Thyroid gland (tissue), 4 donors: Measurements from ENCODE around the gene B4GALNT3. TPM values are rescaled to one million over a fixed set of nuclear protein-coding genes. Genes with fewer than 3 reads are reported as not detected.
"Not testable (repeated sequence)": the region's sequence is repeated elsewhere in the genome, so short reads cannot be mapped to it uniquely, and the experiment has no call there.

Experiments used
- DNase-seq, 2 donors: peaks; one replicate each; pipeline ENCODE4 v3.0.0-alpha.2; 2019
- H3K27ac ChIP-seq, 3 donors: fragments of 200-600 bp; sonication (generic); 1 replicate in 2 of 3; 2 replicates in 1 of 3; pipeline ENCODE4 v1.5.1; 2016 to 2019; ENCODE audit warnings: mild to moderate bottlenecking in 1 of 3, moderate library complexity in 1 of 3
- H3K27me3 ChIP-seq: fragments of 200-600 bp; sonication (generic); one replicate; pipeline ENCODE4 v1.5.1; 2019
- H3K36me3 ChIP-seq, 2 donors: fragments of 200-600 bp; sonication (generic); one replicate each; pipeline ENCODE4 v1.5.1; 2016 to 2019
- H3K4me1 ChIP-seq, 2 donors: fragments of 200-600 bp; sonication (generic); one replicate each; pipeline ENCODE4 v1.5.1; 2017 to 2019
- H3K4me3 ChIP-seq, 3 donors: fragments of 200-600 bp; sonication (generic); replicated peaks in 1 of 3; 1 replicate in 2 of 3; 2 replicates in 1 of 3; pipeline ENCODE4 v1.5.1; 2016; ENCODE audit warnings: mild to moderate bottlenecking in 1 of 3
- H3K9me3 ChIP-seq: fragments of 200-600 bp; sonication (generic); one replicate; pipeline ENCODE4 v1.5.1; 2017
- CTCF ChIP-seq, 6 experiments: fragments of 200-600 bp in 3 of 6; fragments of 450-650 bp in 3 of 6; sonication (generic) in 3 of 6; IDR thresholded peaks; one replicate each; pipeline ENCODE4 v1.5.1; 2016 to 2019; ENCODE audit warnings: antibody characterized with exemption in 6 of 6, mild to moderate bottlenecking in 2 of 6, inconsistent platforms in 1 of 6, moderate library complexity in 1 of 6
- POLR2A ChIP-seq, 2 donors: fragments of 450-650 bp; IDR thresholded peaks; one replicate each; pipeline ENCODE4 v1.6.1; 2017; ENCODE audit warnings: antibody characterized with exemption in 2 of 2, mild to moderate bottlenecking in 2 of 2, moderate library complexity in 1 of 2
- WGBS, 2 donors: methylation state at CpG; one replicate each; pipeline ENCODE4 v1.1.5; 2017; 5-methylcytosine and 5-hydroxymethylcytosine counted together
- intact Hi-C: fragments of 100-400 bp; cut with DNase I; formaldehyde crosslinking; loops from one replicate; pipeline ENCODE4 v1.15.1; 2023
- total RNA-seq, 4 donors: library from RNA; depleted of rRNA; stranded (reverse); fragments of >200 nt; gene quantifications; one replicate each; pipeline ENCODE4 v1.2.3, GENCODE V29; 2016

B4GALNT3 gene
- total RNA-seq, 4 donors from 2014 or later = 3.9 to 6.6 (median 5.6) TPM

GRCh38 chr12:576615-577110 lies 116.9 kb downstream of the B4GALNT3 start:
- WGBS, 2 donors = 93 to 94% methylated on average over 14 of the region's 14 CpGs
- H3K4me1 ChIP-seq = peaks cover 0 to 21% of the 10 kb centered on the region in 2 donors
- no peaks in the 10 kb centered on the region for H3K9me3 ChIP-seq
- peak overlapping the region in 1 of 3 donors; percentile 26 for H3K27ac ChIP-seq
- TF ChIP-seq CTCF (IDR thresholded peaks at IDR 0.05) = no peak
- no peak for TF ChIP-seq POLR2A (IDR thresholded peaks at IDR 0.05)
- no peaks in the 10 kb centered on the region for H3K27me3 ChIP-seq
- intact Hi-C loops = loop anchor here (5.0 to 10.0 kb wide), 2 partner anchors 71 to 1008 kb away; no protein-coding TSS in a partner anchor
- no peaks in the 10 kb centered on the region for H3K36me3 ChIP-seq
- H3K4me3 ChIP-seq = no peak overlapping the region
- DNase-seq = no peak

DNA sequence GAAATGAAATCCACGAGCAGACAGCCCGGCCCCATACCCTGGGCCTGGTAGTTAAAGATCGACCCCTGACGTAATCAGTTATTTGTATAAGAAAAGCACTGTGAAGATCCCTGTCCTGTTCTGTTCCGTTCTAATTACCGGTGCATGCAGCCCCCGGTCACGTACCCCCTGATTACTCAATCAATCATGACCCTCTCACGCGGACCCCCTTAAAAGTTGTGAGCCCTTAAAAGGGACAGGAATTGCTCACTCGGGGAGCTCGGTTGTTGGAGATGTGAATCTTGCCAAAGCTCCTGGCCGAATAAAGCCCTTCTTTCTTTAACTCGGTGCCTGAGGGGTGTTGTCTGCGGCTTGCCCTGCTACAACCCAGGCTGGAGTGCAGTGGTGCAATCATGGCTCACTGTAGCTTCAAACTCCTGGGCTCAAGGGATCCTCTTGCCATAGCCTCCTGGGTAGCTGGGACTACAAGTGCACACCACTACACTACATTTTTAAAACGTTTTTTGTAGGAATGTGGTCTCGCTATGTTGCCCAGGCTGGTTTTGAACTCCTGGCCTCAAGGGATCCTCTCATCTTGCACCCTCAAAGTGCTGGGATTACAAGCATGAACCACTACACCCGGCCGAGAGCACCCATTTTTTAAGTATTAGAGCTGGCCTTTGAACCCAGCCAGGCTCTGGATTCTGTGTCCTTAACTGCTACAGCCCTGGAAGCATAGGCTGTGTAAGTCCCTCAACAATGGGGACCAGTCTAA lies 118.4 kb downstream of the B4GALNT3 start:
- not testable (repeated sequence) for H3K27ac ChIP-seq, H3K36me3 ChIP-seq, H3K4me3 ChIP-seq, DNase-seq, H3K9me3 ChIP-seq, H3K27me3 ChIP-seq
- 82 to 86% methylated on average over 19 of the region's 19 CpGs for WGBS, 2 donors
- intact Hi-C loops = loop anchor here (5.0 to 10.0 kb wide), 2 partner anchors 69 to 1007 kb away; no protein-coding TSS in a partner anchor
- peaks cover 0 to 13% of the 10 kb centered on the region in 2 donors for H3K4me1 ChIP-seq

GRCh38 chr12:578748-579419 lies 119.1 kb downstream of the B4GALNT3 start:
- TF ChIP-seq CTCF (IDR thresholded peaks at IDR 0.05) (no peak), POLR2A (IDR thresholded peaks at IDR 0.05) (no peak)

GRCh38 chr12:579420-580110 lies 119.8 kb downstream of the B4GALNT3 start:
- H3K27ac ChIP-seq = no peak overlapping the region
- intact Hi-C loops = loop anchor here (5.0 to 10.0 kb wide), 2 partner anchors 68 to 1005 kb away; no protein-coding TSS in a partner anchor
- H3K9me3 ChIP-seq = no peaks in the 10 kb centered on the region
- no peaks in the 10 kb centered on the region for H3K36me3 ChIP-seq
- 84 to 85% methylated on average over 9 of the region's 9 CpGs for WGBS, 2 donors
- H3K4me1 ChIP-seq = peaks cover 0 to 13% of the 10 kb centered on the region in 2 donors
- TF ChIP-seq POLR2A (IDR thresholded peaks at IDR 0.05) (no peak), CTCF (IDR thresholded peaks at IDR 0.05) (no peak)
- no peaks in the 10 kb centered on the region for H3K27me3 ChIP-seq
- no peak overlapping the region for H3K4me3 ChIP-seq
- no peak for DNase-seq

More at GRCh38 chr12:578748-579419, 119.1 kb downstream of the B4GALNT3 start:
- Histone ChIP-seq H3K36me3 (no peaks in the 10 kb centered on the region), H3K4me1 (peaks cover 0 to 13% of the 10 kb centered on the region in 2 donors), H3K27ac (no peak overlapping the region), H3K27me3 (no peaks in the 10 kb centered on the region), H3K4me3 (no peak overlapping the region), H3K9me3 (no peaks in the 10 kb centered on the region)
- intact Hi-C loops = loop anchor here (5.0 to 10.0 kb wide), 2 partner anchors 68 to 1006 kb away; no protein-coding TSS in a partner anchor
- DNase-seq = no peak
- WGBS, 2 donors = 44 to 50% methylated on average over 7 of the region's 7 CpGs

DNA sequence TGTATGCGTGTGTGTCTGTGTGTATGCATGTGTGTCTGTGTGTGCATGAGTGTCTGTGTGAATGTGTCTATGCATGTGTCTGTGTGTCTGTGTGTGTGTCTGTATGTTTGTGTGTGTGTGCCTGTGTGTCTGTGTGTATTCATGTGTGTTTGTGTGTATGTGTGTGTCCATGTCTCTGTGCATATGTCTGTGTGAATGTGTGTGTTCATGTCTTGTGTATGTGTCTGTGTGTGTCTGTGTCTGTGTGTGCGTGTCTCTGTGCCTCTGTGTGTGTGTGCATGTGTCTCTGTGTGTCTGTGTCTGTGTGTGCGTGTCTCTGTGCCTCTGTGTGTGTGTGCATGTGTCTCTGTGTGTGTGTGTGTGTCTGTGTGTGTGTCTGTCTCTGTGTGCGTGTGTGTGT lies 121.1 kb downstream of the B4GALNT3 start:
- Histone ChIP-seq H3K27me3 (no peaks in the 10 kb centered on the region), H3K4me3 (no peak overlapping the region), H3K36me3 (no peaks in the 10 kb centered on the region), H3K9me3 (no peaks in the 10 kb centered on the region), H3K4me1 (peaks cover 0 to 8% of the 10 kb centered on the region in 2 donors), H3K27ac (no peak overlapping the region)
- DNase-seq = no peak
- WGBS, 2 donors = 93 to 95% methylated on average over 4 of the region's 4 CpGs
- TF ChIP-seq POLR2A (IDR thresholded peaks at IDR 0.05) (no peak), CTCF (IDR thresholded peaks at IDR 0.05) (no peak)
- intact Hi-C loops = no loop called here
